Measurements from ENCODE around the gene COX4I1. TPM values are rescaled to one million over a fixed set of nuclear protein-coding genes. Genes with fewer than 3 reads are reported as not detected.
"Not testable (repeated sequence)": the region's sequence is repeated elsewhere in the genome, so short reads cannot be mapped to it uniquely, and the experiment has no call there.

COX4I1 gene
- total RNA-seq, 1 donor from 2014 or later: 548 TPM

DNA sequence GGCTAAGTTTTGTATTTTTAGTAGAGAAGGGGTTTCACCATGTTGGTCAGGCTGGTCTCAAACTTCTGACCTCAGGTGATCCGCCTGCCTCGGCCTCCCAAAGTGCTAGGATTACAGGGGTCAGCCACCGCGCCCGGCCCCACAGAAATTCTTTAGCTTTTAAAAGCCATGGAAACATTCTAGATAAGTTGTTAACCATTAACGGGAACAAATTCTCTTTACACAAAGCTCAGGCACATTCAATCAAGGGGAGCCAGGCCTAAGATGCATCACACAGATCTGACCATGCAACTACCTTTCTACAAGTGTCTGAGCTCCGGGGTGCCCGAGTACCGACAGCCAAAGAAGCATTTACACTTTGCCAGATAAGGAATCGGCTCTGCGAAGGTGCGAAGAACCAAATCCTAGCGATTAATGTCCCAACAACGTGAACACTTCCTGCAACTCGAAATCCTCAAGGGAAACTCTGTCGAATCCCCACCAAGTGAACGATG, 1.2 kb upstream of the COX4I1 start:
- DNase-seq (ENCODE audit: extremely low read depth, low read depth, low spot score): no peak

DNA sequence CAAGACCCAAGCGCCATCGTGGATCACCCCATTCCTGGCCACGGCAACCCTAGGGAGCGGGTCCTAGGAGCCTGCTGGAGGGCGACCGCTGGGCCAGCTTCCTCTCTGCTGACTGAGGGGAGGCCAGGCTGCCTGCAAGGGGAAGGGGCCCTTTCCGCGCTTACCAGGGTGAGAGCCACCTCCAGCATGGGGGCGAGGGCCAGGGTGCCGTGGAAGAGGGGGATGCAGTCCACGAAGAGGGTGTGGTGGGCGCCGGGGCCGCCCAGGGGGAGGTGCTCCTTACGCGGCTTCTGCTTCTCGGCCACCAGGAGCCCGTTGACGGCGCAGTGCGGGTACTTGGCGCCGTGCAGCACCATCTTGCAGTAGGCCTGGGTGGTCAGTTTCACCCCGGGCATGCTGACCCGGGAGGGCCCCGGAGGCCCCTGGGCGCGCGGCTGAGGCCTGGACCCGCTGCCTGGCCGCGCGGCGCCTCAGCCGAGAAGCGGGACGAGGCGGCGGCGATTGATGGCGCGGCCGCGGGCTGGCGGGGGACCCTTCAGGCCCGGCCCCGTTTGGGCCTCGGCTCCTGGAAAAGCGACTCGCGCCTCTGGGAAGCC, 496 bp upstream of the COX4I1 start:
- no peak for DNase-seq (ENCODE audit: extremely low read depth, low read depth, low spot score)

DNA sequence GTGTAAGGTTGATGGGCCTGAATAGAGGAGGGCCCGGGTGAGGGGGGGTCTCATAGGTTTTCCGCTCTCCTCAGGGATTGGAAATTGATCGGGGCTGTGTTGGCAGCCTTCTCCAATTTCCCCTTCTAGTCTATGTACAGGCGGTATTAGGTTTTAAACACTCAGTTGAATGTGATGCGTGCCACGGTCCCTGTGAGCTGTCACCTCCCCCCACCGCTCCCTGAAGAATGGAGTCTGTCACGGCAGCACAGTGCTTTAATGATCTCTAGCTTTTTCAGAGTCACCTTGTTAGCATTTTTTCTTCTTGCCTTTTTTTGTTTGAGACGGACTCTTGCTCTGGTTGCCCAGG, 800 bp downstream of the COX4I1 start:
- no peak for DNase-seq (ENCODE audit: extremely low read depth, low read depth, low spot score)

DNA sequence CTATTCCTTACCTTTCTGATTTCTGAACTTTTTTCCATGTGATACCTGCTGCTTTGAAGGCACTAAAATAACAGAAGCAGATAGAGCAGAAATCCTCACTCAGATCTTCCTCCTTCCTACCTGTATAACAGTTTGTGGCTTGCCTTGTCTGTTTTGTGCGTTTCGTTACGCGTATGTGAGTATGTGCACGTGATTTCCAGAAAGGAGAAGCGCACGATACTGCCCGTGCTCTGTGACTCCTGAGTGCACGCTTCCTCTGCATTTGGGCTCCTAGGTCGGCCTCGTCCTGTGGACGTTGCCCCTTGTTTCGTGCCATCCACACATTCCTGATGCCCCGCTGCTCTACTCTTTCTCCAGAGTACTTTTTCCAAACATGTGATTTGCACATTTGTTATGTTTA, 4.1 kb downstream of the COX4I1 start:
- DNase-seq (ENCODE audit: extremely low read depth, low read depth, low spot score): no peak

DNA sequence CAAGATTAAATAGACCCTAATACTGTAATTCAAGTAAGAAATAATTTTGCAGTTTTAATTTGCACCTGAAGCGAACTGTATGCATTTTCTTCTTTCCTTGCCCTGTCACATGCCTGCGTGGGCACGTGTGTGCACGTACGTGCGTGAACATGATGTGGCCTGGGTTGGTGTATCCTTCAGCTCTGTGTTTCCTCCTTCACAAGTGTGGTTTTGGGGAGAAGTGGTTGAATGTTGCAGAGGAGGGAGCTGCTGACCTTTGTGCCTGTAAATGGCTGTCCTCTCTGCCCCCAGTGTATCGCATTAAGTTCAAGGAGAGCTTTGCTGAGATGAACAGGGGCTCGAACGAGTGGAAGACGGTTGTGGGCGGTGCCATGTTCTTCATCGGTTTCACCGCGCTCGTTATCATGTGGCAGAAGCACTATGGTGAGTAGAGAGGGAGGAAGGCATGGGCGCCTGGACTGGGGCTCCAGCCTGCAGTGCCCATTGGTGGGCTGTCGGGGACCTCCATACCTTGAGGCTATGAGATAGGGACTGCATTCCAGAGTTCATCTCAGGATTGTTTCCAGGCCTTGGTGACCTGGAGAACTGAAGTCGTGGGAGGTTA, 6.0 kb downstream of the COX4I1 start:
- DNase-seq (ENCODE audit: extremely low read depth, low read depth, low spot score): no peak

DNA sequence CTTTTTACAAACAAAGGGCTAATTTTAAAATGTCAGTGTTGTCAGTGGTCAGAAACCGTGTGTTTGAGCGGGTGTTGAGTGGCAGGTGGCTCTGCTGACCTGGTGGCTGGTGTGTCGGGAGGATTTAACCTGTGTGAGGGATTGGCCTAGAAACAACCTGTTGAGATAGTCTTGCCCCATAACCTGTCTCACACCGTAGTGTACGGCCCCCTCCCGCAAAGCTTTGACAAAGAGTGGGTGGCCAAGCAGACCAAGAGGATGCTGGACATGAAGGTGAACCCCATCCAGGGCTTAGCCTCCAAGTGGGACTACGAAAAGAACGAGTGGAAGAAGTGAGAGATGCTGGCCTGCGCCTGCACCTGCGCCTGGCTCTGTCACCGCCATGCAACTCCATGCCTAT, 7.0 kb downstream of the COX4I1 start:
- DNase-seq (ENCODE audit: extremely low read depth, low read depth, low spot score): no peak

DNA sequence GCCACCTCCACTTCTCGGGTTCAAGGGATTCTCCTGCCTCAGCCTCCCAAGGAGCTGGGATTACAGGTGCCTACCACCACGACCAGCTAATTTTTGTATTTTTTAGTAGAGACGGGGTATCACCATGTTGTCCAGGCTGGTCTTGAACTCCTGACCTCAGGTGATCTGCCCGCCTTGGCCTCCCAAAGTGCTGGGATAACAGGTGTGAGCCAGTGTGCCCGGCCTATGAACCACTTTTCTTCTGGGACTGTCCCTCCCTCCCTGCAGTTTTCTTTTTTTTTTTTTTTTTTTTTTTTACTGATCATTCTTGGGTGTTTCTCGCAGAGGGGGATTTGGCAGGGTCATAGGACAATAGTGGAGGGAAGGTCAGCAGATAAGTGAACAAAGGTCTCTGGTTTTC, 7.8 kb downstream of the COX4I1 start:
- not testable (repeated sequence) for DNase-seq (ENCODE audit: extremely low read depth, low read depth, low spot score)

DNA sequence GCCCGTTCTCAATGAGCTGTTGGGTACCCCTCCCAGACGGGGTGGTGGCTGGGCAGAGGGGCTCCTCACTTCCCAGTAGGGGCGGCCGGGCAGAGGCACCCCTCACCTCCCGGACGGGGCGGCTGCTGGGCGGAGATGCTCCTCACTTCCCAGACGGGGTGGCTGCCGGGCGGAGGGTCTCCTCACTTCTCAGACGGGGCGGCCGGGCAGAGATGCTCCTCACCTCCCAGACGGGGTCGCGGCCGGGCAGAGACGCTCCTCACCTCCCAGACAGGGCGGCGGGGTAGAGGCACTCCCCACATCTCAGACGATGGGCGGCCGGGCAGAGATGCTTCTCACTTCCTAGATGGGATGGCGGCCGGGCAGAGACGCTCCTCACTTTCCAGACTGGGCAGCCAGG, 8.6 kb downstream of the COX4I1 start:
- DNase-seq (ENCODE audit: extremely low read depth, low read depth, low spot score): not testable (repeated sequence)

DNA sequence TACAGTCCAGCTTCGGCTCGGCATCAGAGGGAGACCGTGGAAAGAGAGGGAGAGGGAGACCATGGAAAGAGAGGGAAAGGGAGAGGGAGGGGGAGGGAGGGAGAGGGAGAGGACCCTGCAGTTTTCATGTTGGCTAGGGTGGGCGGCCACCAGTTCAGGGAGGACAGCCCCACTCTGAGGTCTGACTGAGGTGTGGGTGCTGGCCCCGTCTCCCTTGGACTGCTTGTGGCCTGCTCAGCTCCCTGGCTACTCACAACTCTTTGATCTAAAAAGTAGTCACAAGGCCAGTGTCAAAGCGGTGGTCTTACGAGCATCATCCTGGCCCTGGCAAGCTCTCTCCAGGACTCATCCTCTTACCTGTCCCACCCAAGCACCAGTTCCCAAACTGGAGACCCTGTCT, 9.4 kb downstream of the COX4I1 start:
- no peak for DNase-seq (ENCODE audit: extremely low read depth, low read depth, low spot score)

DNA sequence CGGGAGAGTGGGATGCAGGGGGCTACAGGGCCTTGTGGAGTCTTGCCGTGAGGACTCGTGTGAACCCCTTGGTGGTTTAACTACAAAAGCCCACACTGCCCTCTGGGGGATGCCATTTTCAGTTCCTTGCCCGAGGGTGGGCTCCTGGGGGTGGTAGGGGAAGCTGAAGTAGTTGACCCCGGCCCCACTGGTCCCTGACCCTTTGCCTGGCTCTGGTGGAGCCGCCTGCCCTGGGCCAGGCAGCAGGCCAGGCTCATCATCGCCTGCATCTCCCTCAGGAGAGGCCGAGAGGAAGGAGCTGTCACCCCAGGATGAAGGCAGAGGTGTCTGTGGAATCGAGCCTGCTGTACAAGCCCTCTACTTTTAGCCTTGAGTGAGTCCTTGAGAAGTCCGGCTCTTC, 10.2 kb downstream of the COX4I1 start:
- no peak for DNase-seq (ENCODE audit: extremely low read depth, low read depth, low spot score)

DNA sequence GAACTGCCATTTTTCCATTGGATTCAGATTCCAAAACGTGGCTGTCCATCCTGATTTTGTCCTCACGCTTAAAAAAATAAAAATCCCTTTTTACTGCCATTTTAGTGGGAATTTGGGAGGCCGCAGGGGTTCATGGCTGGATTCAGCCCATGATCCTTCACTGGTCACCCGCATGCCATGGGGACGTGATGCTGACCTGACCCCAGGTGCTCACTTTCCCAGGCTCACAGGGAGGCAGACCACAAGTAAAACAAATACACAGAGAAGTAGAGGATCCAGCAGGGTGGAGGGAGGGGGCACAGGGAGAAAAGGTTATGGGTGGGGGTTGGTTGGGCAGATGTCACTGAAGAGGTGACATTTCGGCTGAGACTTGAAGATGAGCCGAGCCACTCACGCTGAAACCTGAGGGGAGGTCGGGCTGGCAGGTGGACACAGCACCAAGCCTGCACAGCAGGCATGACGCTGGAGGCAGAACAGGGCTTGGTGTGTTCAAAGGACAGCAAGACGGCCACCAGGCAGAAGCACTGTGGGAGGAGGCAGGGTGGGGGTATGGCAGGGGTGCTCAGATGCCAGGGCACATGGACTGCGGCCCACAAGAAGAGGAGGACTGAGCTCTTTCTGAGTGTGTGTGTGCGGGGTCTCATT, 10.7 kb downstream of the COX4I1 start:
- DNase-seq (ENCODE audit: extremely low read depth, low read depth, low spot score): no peak

DNA sequence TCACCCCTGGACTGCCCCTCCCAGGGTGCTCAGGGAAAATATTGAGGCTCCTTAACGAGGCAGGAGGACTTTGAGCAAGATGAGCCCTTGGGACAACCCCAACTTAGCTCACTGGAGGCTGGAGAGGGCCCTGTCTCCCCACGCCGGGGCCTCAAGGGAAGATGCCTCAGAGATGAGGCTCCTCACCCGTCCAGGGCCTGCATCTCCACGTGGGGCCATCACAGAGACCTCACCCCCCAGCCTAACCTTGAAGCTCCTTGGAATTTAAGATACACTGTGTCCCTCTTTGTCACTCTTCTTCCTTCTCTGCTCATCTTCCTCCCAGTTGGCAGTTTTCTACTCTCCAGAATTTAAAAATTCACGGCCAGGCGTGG, 11.2 kb downstream of the COX4I1 start:
- no peak for DNase-seq (ENCODE audit: extremely low read depth, low read depth, low spot score)

DNA sequence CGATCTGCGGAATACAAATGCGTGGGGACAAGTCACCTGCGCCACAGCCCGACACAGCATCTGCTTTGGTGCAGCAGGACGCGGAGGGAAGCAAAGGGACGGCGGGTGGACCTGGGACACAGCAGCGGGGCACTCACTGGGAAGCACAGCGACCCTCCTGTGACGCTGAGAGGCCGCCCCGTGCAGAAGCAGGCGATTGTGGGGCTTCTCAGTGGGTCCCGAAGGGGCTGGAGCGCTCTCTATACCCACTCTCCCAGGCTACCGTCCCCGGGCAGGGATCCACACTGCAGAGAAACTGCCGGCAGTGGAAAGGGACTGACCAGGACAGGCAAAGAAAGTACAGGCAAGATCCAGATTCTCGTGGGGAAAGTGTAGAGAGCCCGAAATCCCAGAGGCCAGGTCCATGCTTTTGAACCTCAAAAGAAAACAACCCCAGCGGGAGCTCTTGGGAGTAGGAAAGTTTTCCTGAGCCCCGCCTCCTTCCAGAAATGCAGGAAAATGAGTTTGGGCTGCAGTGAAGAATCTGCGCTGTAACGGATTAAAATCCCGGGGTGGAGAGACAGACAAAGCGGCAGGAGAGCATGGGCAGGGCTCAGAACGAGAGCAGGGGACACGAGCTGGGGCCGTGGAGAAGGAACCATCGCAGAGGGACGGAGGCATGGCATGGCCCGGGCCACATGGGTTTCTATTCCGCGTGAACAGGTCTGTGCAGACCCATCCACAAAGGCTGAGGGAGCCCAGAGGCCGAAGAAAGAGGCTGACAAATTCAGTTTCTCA, 12.7 kb downstream of the COX4I1 start:
- DNase-seq (ENCODE audit: extremely low read depth, low read depth, low spot score): no peak

DNA sequence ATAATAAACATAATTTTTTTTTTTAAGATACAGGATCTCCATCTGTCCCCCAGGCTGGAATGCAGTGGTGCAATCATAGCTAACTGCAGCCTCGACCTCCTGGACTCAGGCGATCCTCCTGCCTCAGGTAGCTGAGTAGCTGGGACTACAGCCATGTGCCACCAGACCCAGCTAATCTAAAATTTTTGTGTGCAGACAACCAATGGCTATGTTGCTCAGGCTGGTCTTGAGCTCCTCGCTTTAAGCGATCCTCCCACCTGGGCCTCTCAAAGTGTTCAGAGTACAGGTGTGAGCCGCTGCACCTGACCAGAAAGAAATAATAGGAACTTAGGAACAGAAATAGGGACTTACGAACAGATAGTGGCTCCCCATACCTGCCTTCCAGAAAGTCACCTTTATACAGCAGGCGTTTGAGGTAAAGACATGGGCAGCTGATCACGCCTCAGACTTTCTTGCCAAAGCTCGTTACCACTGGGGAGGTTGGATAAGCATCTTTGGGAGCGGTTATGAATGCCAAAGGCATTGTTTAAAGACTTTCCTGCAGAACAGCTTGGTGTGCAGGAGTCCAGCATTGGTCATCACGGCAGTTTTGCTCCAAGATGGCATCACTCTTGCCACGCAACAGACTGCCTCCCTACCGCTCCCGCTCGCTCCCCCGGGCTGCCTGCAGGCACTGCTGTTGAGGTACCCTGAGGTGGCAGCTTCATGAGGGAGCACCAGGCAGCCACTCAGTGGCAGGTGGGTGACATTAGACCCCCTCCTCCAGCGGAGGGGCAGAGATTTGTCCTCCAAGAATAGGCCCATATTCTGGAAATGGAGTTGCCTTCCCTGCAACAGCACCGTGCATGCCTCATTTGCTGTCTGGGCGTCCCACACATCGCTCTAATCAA, 13.6 kb downstream of the COX4I1 start:
- DNase-seq (ENCODE audit: extremely low read depth, low read depth, low spot score): no peak

DNA sequence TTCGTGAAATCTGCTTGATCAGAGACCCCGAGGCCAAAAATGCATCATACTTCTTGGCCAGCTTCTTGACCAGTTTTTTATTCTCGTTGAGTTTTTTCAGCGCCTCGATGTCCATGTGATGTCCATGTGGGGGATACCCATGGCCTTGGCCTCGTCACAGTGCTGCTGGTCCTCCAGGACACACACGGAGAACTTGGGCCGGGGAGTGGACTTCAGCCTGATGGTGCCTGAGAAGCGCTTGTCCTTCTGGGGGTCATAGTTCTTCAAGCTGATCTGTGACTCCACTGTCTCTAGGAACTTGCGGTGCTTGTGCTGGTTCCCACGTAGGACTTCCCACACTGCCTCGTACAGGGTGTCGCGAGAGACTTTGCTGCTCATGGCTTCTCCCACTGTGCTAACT, 16.7 kb downstream of the COX4I1 start:
- no peak for DNase-seq (ENCODE audit: extremely low read depth, low read depth, low spot score)

DNA sequence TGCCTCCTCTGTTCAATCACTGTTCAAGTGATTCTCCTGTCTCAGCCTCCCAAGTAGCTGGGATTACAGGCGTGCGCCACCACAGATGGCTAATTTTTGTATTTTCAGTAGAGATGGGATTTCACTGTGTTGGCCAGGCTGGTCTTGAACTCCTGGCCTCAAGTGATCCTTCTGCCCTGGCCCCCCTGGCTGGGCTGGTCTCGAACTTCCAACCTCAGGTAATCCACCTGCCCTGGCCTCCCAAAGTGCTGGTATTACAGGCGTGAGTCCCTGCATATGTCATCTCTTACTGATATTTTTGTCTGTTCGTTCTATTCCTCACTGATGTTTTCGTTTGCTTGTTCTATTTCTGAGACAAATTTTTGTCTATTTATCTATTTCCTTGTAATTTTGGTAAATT, 17.7 kb downstream of the COX4I1 start:
- DNase-seq (ENCODE audit: extremely low read depth, low read depth, low spot score): not testable (repeated sequence)

DNA sequence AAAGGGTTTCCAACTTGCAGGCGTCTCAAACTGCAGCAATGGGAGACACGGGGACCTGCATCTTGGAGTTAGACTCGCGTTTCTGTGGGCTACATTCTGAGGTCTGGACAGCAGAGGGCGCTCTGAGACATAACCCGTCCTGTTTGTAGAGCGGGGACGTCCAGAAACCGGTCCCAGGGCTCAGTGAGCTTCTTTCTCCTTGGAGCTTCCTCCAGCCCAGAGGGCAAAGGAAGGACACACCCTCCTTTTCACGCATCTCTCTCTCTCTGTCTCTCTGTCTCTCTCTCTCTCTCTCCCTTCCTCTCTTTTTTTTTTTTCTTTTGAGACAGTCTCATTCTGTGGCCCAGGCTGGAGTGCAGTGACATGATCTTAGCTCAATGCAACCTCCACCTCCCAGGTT, 19.8 kb downstream of the COX4I1 start:
- DNase-seq (ENCODE audit: extremely low read depth, low read depth, low spot score): peak; percentile 56

DNA sequence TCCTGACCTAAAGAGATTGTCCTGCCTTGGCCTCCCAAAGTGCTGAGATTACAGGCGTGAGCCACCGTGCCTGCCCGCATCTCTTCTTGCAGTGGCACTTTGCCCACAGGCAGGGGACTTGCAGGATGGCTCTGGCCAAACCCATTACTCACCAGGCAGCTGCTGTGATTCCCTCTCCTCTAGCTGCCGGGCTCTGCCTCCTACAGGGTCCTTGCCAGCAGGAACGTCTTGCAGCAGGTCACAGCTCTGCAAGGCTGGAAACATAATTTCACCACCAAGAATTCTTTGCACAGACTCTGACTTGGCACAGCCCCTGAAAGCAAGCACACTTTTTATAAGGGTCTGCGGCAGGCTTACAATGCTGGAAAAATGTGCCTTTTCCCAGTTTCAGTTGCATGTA, 20.3 kb downstream of the COX4I1 start:
- DNase-seq (ENCODE audit: extremely low read depth, low read depth, low spot score): no peak

DNA sequence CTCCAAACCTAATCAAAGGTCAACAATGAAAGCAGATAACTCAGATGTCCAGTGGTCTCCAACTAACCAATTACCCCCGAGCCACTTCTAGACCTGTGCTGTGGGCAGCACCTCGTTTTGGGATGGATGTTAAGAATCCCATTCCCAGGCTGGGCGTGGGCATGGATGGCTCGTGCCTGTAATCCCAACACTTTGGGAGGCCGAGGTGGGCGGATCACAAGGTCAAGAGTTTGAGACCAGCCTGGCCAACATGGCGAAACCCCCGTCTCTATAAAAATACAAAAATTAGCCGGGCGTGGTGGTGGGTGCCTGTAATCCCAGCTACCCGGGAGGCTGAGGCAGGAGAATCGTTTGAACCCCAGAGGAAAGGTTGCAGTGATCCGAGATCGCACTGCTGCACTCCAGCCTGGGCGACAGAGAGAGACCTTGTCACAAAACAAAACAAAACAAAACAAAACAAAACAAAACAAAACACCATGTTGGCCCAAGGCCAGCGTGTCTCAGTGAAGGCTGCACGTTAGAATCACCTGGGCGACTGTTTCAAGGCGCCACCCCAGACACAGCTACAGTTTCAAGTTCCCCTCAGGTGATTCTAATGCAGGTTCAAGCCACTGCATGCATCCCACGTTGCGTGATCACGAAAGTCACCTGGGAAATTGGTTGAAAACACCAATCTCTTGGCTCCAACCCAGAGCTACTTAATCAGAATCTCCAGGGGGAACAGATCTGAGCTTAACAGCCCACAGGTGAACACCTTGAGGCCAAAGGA, 21.3 kb downstream of the COX4I1 start:
- no peak for DNase-seq (ENCODE audit: extremely low read depth, low read depth, low spot score)

All from glomerular endothelial cell (primary cell).